Liver (tissue), 9 donors: ENCODE measurements around the gene MLLT10. TPM values are rescaled to one million over a fixed set of nuclear protein-coding genes. Genes with fewer than 3 reads are reported as not detected.

Source experiments
- DNase-seq: peaks from one replicate; pipeline ENCODE4 v3.0.0-alpha.2; 2017; ENCODE audit warnings: low spot score
- H3K27ac ChIP-seq, 2 donors: one replicate each; pipeline ENCODE4 v1.7.0; 2013; ENCODE audit warnings: inconsistent platforms in 2 of 2, low read length in 2 of 2, control low read depth in 1 of 2, low read depth in 1 of 2, mild to moderate bottlenecking in 1 of 2
- H3K27me3 ChIP-seq, 4 donors: one replicate each; pipeline versions ENCODE4 v1.6.1 to v1.7.0; 2013; ENCODE audit warnings: low read length in 3 of 4, inconsistent platforms in 1 of 4, mild to moderate bottlenecking in 1 of 4, moderate library complexity in 1 of 4; ENCODE audit not compliant: control insufficient read depth in 4 of 4, insufficient read depth in 4 of 4
- H3K36me3 ChIP-seq, 4 donors: one replicate each; pipeline versions ENCODE4 v1.6.1 to v1.7.0; 2013; ENCODE audit warnings: low read length in 3 of 4, mild to moderate bottlenecking in 3 of 4, low read depth in 1 of 4, moderate library complexity in 1 of 4; ENCODE audit not compliant: control insufficient read depth in 4 of 4, insufficient read depth in 3 of 4
- H3K4me1 ChIP-seq, 4 donors: one replicate each; pipeline versions ENCODE4 v1.6.1 to v1.7.0; 2013; ENCODE audit warnings: low read length in 3 of 4, mild to moderate bottlenecking in 3 of 4, moderate library complexity in 1 of 4; ENCODE audit not compliant: control insufficient read depth in 4 of 4, insufficient read depth in 4 of 4
- H3K4me3 ChIP-seq, 3 donors: one replicate each; pipeline versions ENCODE4 v1.6.1 to v1.7.0; 2013; ENCODE audit warnings: low read length in 3 of 3, control low read depth in 1 of 3, low read depth in 1 of 3, mild to moderate bottlenecking in 1 of 3
- H3K9ac ChIP-seq, 2 donors: one replicate each; pipeline ENCODE4 v1.7.0; 2013; ENCODE audit warnings: low read length in 2 of 2, mild to moderate bottlenecking in 2 of 2, moderate library complexity in 2 of 2, control low read depth in 1 of 2, low read depth in 1 of 2
- H3K9me3 ChIP-seq, 4 donors: one replicate each; pipeline versions ENCODE4 v1.6.1 to v1.7.0; 2013; ENCODE audit warnings: low read length in 3 of 4; ENCODE audit not compliant: control insufficient read depth in 4 of 4
- CTCF ChIP-seq: fragments of 150-350 bp; IDR thresholded peaks from 2 replicates; pipeline ENCODE4 v1.5.1; 2017; ENCODE audit warnings: improper control_type of control experiment, low read depth, low read length; ENCODE audit not compliant: missing input control
- EGR1 ChIP-seq, 2 donors: IDR thresholded peaks; 2 replicates each; pipeline ENCODE4 v1.6.1; 2016 to 2018; ENCODE audit warnings: antibody characterized with exemption in 2 of 2, low read depth in 2 of 2
- FOXA1 ChIP-seq: IDR thresholded peaks from 2 replicates; pipeline ENCODE4 v1.6.1; 2016; ENCODE audit warnings: antibody characterized with exemption
- FOXA2 ChIP-seq: IDR thresholded peaks from 2 replicates; pipeline ENCODE4 v1.6.1; 2016; ENCODE audit warnings: antibody characterized with exemption
- GABPA ChIP-seq, 2 donors: IDR thresholded peaks in 1 of 2; conservative IDR thresholded peaks in 1 of 2; 2 replicates each; pipeline ENCODE4 v1.6.1; 2016; ENCODE audit warnings: antibody characterized with exemption in 2 of 2, mild to moderate bottlenecking in 1 of 2, moderate library complexity in 1 of 2
- HNF4A ChIP-seq, 2 donors: conservative IDR thresholded peaks; 2 replicates each; pipeline ENCODE4 v1.6.1; 2016; ENCODE audit warnings: antibody characterized with exemption in 2 of 2, mild to moderate bottlenecking in 2 of 2
- HNF4G ChIP-seq: IDR thresholded peaks from 2 replicates; pipeline ENCODE4 v1.6.1; 2016; ENCODE audit warnings: antibody characterized with exemption
- JUND ChIP-seq, 2 donors: IDR thresholded peaks; 2 replicates each; pipeline ENCODE4 v1.6.1; 2016; ENCODE audit warnings: antibody characterized with exemption in 2 of 2
- NR2F2 ChIP-seq: IDR thresholded peaks from 2 replicates; pipeline ENCODE4 v1.6.1; 2016; ENCODE audit warnings: antibody characterized with exemption
- RAD21 ChIP-seq, 2 donors: IDR thresholded peaks; 2 replicates each; pipeline ENCODE4 v1.6.1; 2016; ENCODE audit warnings: antibody characterized with exemption in 2 of 2, mild to moderate bottlenecking in 2 of 2
- REST ChIP-seq: IDR thresholded peaks from 2 replicates; pipeline ENCODE4 v1.6.1; 2016; ENCODE audit warnings: antibody characterized with exemption, mild to moderate bottlenecking
- RXRA ChIP-seq, 2 donors: IDR thresholded peaks; 2 replicates each; pipeline ENCODE4 v1.6.1; 2017 to 2018; ENCODE audit warnings: antibody characterized with exemption in 2 of 2, mild to moderate bottlenecking in 1 of 2
- TAF1 ChIP-seq: conservative IDR thresholded peaks from 2 replicates; pipeline ENCODE4 v1.6.1; 2016; ENCODE audit warnings: antibody characterized with exemption, mild to moderate bottlenecking
- WGBS: extraction: QIAGEN DNeasy Blood & Tissue Kit; methylation state at CpG from one replicate; pipeline ENCODE4 v1.1.7; 2013; 5-methylcytosine and 5-hydroxymethylcytosine counted together
- polyA plus RNA-seq, 2 donors: library from polyadenylated mRNA; stranded (reverse) in 1 of 2; unstranded in 1 of 2; fragments of 200-250 nt in 1 of 2; fragments of >200 nt in 1 of 2; fragmentation: Nextera tagmentation in 1 of 2; extraction: Ambion mirVana in 1 of 2; gene quantifications; one replicate each; pipeline versions ENCODE4 v1.2.1 to v1.2.3, GENCODE V29; 2013 to 2015
- total RNA-seq, 2 donors: library from RNA; depleted of rRNA; stranded (reverse); fragments of >200 nt; gene quantifications; one replicate each; pipeline ENCODE4 v1.2.3, GENCODE V29; 2014
- TF ChIP-seq, protein P1 (sequence below): IDR thresholded peaks from 2 replicates; pipeline ENCODE4 v1.6.1; 2016; ENCODE audit warnings: antibody characterized with exemption
- TF ChIP-seq, protein P2 (sequence below): IDR thresholded peaks from 2 replicates; pipeline ENCODE4 v1.6.1; 2016; ENCODE audit warnings: antibody characterized with exemption
- TF ChIP-seq, protein P3 (sequence below): IDR thresholded peaks from 2 replicates; pipeline ENCODE4 v1.6.1; 2016; ENCODE audit warnings: antibody characterized with exemption
- donor health status: healthy.
- donor health status: healthy.
- donor health status: healthy.
- donor health status: healthy.
- donor health status: healthy.

Gene MLLT10
- total and polyA plus RNA-seq, 4 donors = 11.9 to 47.4 (median 22.6) TPM

DNA sequence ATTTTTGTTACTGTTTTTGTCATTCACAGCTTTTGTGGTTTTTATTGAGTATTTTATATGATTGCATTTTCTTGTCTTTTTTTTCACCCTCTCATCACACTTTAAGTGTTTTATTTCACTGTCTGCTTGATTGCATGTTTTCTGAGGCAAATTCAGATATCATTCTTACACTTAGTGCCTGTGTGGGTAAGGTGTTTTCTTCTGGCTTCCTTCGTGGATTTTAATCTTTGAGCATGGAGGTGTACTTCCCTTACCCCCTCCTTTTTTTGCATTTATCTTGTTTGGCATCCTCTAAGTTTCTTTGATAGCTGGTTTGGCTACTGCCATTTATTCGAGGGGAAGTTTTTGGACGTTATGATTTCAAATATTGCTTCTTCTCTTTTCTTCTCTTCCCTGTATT is 127.9 kb downstream of the MLLT10 start:
- no peak for DNase-seq
- peaks cover 0 to 4% (median under 1%) of the 10 kb centered on the region in 4 donors for H3K4me1 ChIP-seq
- 70% methylated on average over 3 of the region's 3 CpGs for WGBS
- TF ChIP-seq HNF4A (conservative IDR thresholded peaks at IDR 0.05) = no peak
- H3K9me3 ChIP-seq = no peaks in the 10 kb centered on the region
- H3K27me3 ChIP-seq = no peaks in the 10 kb centered on the region
- no peak overlapping the region for H3K4me3 ChIP-seq
- H3K9ac ChIP-seq = no peak overlapping the region
- H3K36me3 ChIP-seq = peaks cover 0 to 2% (median under 1%) of the 10 kb centered on the region in 4 donors
- no peak overlapping the region for H3K27ac ChIP-seq

DNA sequence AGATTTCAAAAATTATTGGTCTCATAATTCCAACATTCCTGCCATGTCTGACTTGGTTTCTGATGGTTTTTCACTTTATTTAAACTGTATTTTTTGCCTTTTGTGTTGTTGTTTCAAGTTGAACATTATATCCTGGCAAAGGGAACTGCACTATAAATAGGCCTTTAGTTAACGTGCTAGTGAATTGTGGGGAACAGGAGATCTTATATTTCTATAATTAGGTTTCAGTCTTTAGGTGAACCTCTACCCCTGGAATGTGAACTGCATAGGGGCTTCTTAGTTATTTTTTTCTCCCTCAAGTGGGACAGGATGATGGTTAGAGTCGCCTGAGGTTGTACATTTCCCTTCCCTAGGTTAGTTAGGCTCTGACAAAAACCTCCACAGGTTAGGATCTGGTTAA is 128.6 kb downstream of the MLLT10 start:
- Histone ChIP-seq H3K4me1 (peaks cover 0 to 3% (median under 1%) of the 10 kb centered on the region in 4 donors), H3K4me3 (no peak overlapping the region), H3K36me3 (peaks cover 0 to 2% (median under 1%) of the 10 kb centered on the region in 4 donors), H3K9me3 (no peaks in the 10 kb centered on the region), H3K9ac (no peak overlapping the region), H3K27ac (no peak overlapping the region), H3K27me3 (no peaks in the 10 kb centered on the region)
- WGBS = 86% methylated on average over 2 of the region's 2 CpGs
- no peak for TF ChIP-seq CTCF
- no peak for DNase-seq

DNA sequence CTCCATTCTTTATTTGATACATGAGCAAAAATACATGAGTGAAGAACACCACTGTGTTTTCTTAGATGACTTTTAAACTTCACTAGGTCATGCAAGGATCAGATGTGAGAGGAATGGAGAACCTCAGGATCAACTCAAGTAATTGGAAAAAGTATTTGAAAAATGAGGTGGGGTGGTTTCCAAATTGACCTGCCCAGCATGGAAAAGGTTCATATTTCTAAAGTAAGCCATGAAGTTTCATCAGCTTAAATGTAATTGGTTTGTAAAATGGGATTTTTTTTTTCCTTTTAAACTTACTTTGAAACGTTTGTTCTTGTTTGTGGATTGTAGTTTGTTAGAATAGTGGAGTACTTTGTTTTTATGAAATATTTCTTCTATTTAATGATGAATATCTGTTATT is 134.8 kb downstream of the MLLT10 start:
- Histone ChIP-seq H3K9ac (no peak overlapping the region), H3K9me3 (no peaks in the 10 kb centered on the region), H3K36me3 (peaks cover 0 to 4% (median under 1%) of the 10 kb centered on the region in 4 donors), H3K4me1 (peaks cover 0 to 5% (median 2%) of the 10 kb centered on the region in 4 donors), H3K4me3 (no peak overlapping the region), H3K27me3 (no peaks in the 10 kb centered on the region), H3K27ac (no peak overlapping the region)
- 56% methylated on average over 1 of the region's 1 CpG for WGBS
- no peak for DNase-seq
- TF ChIP-seq EGR1 (IDR thresholded peaks at IDR 0.05; ENCODE audit: low read depth in 2 of 2) = no peak
- no peak for TF ChIP-seq HNF4A (conservative IDR thresholded peaks at IDR 0.05)
- no peak for TF ChIP-seq FOXA1
- TF ChIP-seq RAD21 (IDR thresholded peaks at IDR 0.05) = no peak
- TF ChIP-seq NR2F2 = no peak
- TF ChIP-seq JUND (IDR thresholded peaks at IDR 0.05) = no peak
- no peak for TF ChIP-seq RXRA (IDR thresholded peaks at IDR 0.05)
- TF ChIP-seq TAF1 = no peak
- TF ChIP-seq GABPA (IDR thresholded peaks at IDR 0.05 in 1 of 2, conservative IDR thresholded peaks at IDR 0.05 in 1 of 2) = no peak
- TF ChIP-seq, protein P1, sequence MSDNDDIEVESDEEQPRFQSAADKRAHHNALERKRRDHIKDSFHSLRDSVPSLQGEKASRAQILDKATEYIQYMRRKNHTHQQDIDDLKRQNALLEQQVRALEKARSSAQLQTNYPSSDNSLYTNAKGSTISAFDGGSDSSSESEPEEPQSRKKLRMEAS = no peak
- TF ChIP-seq, protein P2, sequence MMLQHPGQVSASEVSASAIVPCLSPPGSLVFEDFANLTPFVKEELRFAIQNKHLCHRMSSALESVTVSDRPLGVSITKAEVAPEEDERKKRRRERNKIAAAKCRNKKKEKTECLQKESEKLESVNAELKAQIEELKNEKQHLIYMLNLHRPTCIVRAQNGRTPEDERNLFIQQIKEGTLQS = no peak
- TF ChIP-seq, protein P3, sequence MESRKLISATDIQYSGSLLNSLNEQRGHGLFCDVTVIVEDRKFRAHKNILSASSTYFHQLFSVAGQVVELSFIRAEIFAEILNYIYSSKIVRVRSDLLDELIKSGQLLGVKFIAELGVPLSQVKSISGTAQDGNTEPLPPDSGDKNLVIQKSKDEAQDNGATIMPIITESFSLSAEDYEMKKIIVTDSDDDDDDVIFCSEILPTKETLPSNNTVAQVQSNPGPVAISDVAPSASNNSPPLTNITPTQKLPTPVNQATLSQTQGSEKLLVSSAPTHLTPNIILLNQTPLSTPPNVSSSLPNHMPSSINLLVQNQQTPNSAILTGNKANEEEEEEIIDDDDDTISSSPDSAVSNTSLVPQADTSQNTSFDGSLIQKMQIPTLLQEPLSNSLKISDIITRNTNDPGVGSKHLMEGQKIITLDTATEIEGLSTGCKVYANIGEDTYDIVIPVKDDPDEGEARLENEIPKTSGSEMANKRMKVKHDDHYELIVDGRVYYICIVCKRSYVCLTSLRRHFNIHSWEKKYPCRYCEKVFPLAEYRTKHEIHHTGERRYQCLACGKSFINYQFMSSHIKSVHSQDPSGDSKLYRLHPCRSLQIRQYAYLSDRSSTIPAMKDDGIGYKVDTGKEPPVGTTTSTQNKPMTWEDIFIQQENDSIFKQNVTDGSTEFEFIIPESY = no peak
- no peak for TF ChIP-seq FOXA2
- TF ChIP-seq HNF4G = no peak
- TF ChIP-seq CTCF = no peak
- TF ChIP-seq REST = no peak
